Type B pancreatic cell (in vitro differentiated cells): Measurements from ENCODE around the gene ABCF2. TPM values are rescaled to one million over a fixed set of nuclear protein-coding genes. Genes with fewer than 3 reads are reported as not detected.

ENCODE experiments used
- DNase-seq: peaks from one replicate; pipeline ENCODE4 v3.0.0; 2021; ENCODE audit warnings: mixed read lengths; ENCODE audit not compliant: unreplicated experiment; ENCODE audit errors: extremely low spot score
- H3K27ac Mint-ChIP-seq: 2 replicates; pipeline ENCODE4 v1.8.0; 2021; ENCODE audit warnings: mild to moderate bottlenecking, mixed read lengths
- H3K27me3 Mint-ChIP-seq: 2 replicates; pipeline ENCODE4 v1.8.0; 2021; ENCODE audit warnings: mixed read lengths
- H3K36me3 Mint-ChIP-seq: 2 replicates; pipeline ENCODE4 v1.8.0; 2021; ENCODE audit warnings: mixed read lengths
- H3K4me1 Mint-ChIP-seq: one replicate; pipeline ENCODE4 v1.8.0; 2021; ENCODE audit warnings: mixed read lengths; ENCODE audit not compliant: unreplicated experiment
- H3K4me3 Mint-ChIP-seq: 2 replicates; pipeline ENCODE4 v1.8.0; 2021; ENCODE audit warnings: mild to moderate bottlenecking, mixed read lengths
- H3K9me3 Mint-ChIP-seq: 2 replicates; pipeline ENCODE4 v1.8.0; 2021; ENCODE audit warnings: mixed read lengths
- CTCF ChIP-seq: fragments of 200-600 bp; sonication (generic); conservative IDR thresholded peaks from 2 replicates; pipeline ENCODE4 v1.5.0; 2021; ENCODE audit warnings: antibody characterized with exemption, mild to moderate bottlenecking
- total RNA-seq: library from RNA; stranded (reverse); gene quantifications from 2 replicates; pipeline ENCODE4 v1.2.1, GENCODE V29; 2021; ENCODE audit warnings: low replicate concordance

The ABCF2 gene
- total RNA-seq, 1 donor from 2014 or later: 46.5 TPM

GRCh38 chr7:151273651-151274390 is 46.8 kb upstream of the ABCF2 start:
- H3K4me3 Mint-ChIP-seq: no peak overlapping the region
- H3K36me3 Mint-ChIP-seq: no peaks in the 10 kb centered on the region

GRCh38 chr7:151272877-151273276 is 45.9 kb upstream of the ABCF2 start:
- H3K4me1 Mint-ChIP-seq: peaks cover 10% of the 10 kb centered on the region
- no peak overlapping the region for H3K27ac Mint-ChIP-seq
- no peaks in the 10 kb centered on the region for H3K9me3 Mint-ChIP-seq
- no peak overlapping the region for H3K4me3 Mint-ChIP-seq
- no peak for DNase-seq
- TF ChIP-seq CTCF: no peak
- no peaks in the 10 kb centered on the region for H3K36me3 Mint-ChIP-seq
- peaks cover 17% of the 10 kb centered on the region for H3K27me3 Mint-ChIP-seq

More at GRCh38 chr7:151273651-151274390, 46.8 kb upstream of the ABCF2 start:
- Mint-ChIP-seq H3K9me3 (no peaks in the 10 kb centered on the region), H3K4me1 (peaks cover 14% of the 10 kb centered on the region), H3K27me3 (peaks cover 21% of the 10 kb centered on the region), H3K27ac (no peak overlapping the region)
- no peak for TF ChIP-seq CTCF
- DNase-seq: no peak

- Mint-ChIP-seq H3K9me3 (no peaks in the 10 kb centered on the region), H3K27ac (no peak overlapping the region), H3K4me3 (no peak overlapping the region), H3K36me3 (no peaks in the 10 kb centered on the region), H3K27me3 (peaks cover 14% of the 10 kb centered on the region), H3K4me1 (peaks cover 10% of the 10 kb centered on the region)
- DNase-seq: no peak
- no peak for TF ChIP-seq CTCF
Measured at GRCh38 chr7:151272405-151272804, 45.4 kb upstream of the ABCF2 start.

- Mint-ChIP-seq H3K27ac (no peak overlapping the region), H3K36me3 (no peaks in the 10 kb centered on the region), H3K4me3 (no peak overlapping the region), H3K27me3 (peaks cover 10% of the 10 kb centered on the region), H3K9me3 (no peaks in the 10 kb centered on the region), H3K4me1 (peaks cover 10% of the 10 kb centered on the region)
- no peak for DNase-seq
- TF ChIP-seq CTCF: no peak
Measured at GRCh38 chr7:151271699-151272355, 44.8 kb upstream of the ABCF2 start.

GRCh38 chr7:151269511-151269910 is 42.5 kb upstream of the ABCF2 start:
- Mint-ChIP-seq H3K4me1 (peaks cover 8% of the 10 kb centered on the region), H3K9me3 (no peaks in the 10 kb centered on the region), H3K27me3 (peaks cover 5% of the 10 kb centered on the region), H3K27ac (no peak overlapping the region), H3K36me3 (no peaks in the 10 kb centered on the region), H3K4me3 (no peak overlapping the region)
- DNase-seq: no peak
- no peak for TF ChIP-seq CTCF
